GM18951 (cell line): ENCODE results near the gene RRAGC.

Experiments used
- POLR2A ChIP-seq: IDR thresholded peaks from 4 replicates; pipeline ENCODE4 v1.6.1; 2011; ENCODE audit warnings: mild to moderate bottlenecking; ENCODE audit not compliant: insufficient read length, insufficient read depth; ENCODE audit errors: extremely low read depth
- in situ Hi-C: fragments of 300-500 bp; cut with MboI; formaldehyde crosslinking; loops from one replicate; pipeline ENCODE4 v1.12.0; 2022; ENCODE audit warnings: low sequenced_read_pairs, mixed read lengths, inconsistent platforms; ENCODE audit not compliant: unreplicated experiment

Gene RRAGC

GRCh38 chr1:38817267-38818174 is 42.1 kb downstream of the RRAGC start:
- in situ Hi-C loops: loop anchor here (10.0 to 25.0 kb wide), 2 partner anchors 205 to 793 kb away; no protein-coding TSS in a partner anchor
- TF ChIP-seq POLR2A: no peak

DNA sequence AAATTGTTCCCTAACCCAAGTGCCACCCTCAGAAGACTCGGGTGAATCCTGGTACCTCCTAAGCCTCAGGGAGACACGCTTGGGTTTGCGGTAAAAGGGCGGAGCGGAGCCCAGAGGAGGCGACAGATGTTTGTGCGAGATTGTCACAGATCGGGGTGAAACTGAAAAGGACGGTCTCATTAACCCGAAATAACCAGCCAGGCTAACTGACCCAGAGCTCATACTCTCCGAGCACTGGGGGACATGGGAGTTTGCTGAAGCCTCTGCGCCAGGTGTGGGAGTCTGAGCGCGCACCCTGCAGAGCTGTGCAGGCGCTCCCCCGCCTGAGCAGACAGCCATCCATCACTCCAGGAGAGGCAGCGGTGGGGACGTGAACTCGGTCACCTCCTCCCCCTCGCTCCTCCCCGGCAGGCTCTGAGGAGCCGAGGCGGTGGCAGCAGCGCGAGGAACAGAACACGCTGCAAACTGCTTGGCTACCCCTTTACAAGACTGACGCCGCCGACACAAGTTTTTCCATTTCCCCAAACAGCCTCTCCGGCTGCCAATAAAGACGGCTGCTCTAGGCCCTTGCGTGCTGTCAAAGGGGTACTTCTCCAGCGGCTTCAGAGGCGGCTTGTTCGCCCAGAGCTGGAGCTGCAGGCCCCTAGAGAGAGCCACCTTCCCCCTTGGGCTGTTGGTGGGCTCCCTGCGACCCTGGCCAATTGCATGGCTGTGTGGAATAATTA is 43.5 kb downstream of the RRAGC start:
- TF ChIP-seq POLR2A: no peak
- in situ Hi-C loops: loop anchor here (10.0 to 25.0 kb wide), 2 partner anchors 204 to 791 kb away; no protein-coding TSS in a partner anchor

DNA sequence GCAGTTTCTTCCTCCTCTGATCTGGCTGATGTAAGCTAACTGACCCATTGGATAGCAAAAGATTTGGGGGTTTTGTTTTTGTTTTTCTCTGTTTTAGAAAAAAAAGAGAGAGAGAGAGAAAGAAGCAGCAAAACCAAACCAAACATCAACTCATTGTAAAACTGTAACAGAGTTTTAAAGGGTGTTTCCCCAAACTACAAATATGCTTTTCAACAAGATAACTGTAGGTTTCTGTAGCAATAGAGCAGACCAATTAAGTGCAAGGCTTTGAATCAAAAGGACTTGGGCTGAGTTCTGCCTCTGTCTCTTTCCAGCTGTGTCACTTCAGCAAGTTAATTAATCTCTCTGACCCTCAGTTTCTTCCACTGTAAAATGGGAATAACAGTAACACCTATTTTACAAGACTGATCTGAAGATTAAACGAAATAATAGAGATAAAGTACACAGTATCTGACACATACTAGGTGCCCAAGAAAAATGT is 44.5 kb downstream of the RRAGC start:
- in situ Hi-C loops: loop anchor here (10.0 to 25.0 kb wide), 2 partner anchors 203 to 790 kb away; no protein-coding TSS in a partner anchor
- no peak for TF ChIP-seq POLR2A

DNA sequence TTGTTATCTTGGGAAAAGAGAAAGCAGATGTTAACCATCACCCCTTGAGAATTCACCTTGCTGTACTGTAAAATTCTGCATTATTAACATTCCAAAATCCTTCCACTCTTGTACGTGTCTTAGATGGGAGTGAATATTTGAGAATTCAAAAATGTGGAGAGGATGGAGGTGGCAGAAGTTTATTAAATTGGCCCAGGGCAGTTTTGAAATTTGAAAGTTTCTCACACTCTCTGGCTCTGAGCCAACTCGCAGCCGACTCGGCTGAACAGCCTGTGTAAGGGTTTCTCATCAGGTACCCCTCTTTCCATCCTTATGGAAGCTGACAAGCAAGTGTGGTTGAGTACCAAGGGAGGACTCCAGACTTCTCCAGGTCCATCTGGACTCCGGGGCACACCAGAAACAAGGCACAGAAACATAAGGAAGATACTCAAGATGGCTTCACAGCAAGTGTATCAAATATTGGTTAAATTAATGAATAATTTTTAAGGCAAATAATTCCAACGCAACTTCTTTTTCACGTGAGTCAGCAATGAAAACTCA is 45.1 kb downstream of the RRAGC start:
- in situ Hi-C loops: loop anchor here (10.0 to 25.0 kb wide), 2 partner anchors 202 to 790 kb away; no protein-coding TSS in a partner anchor
- TF ChIP-seq POLR2A: no peak

GRCh38 chr1:38812981-38813380 is 46.6 kb downstream of the RRAGC start:
- in situ Hi-C loops: loop anchor here (10.0 to 25.0 kb wide), 2 partner anchors 201 to 788 kb away; no protein-coding TSS in a partner anchor
- TF ChIP-seq POLR2A: no peak

- in situ Hi-C loops: loop anchor here (10.0 to 25.0 kb wide), 2 partner anchors 199 to 787 kb away; no protein-coding TSS in a partner anchor
Observed at GRCh38 chr1:38811466-38811865, 48.1 kb downstream of the RRAGC start.

GRCh38 chr1:38806090-38806489 is 53.5 kb downstream of the RRAGC start:
- in situ Hi-C loops: loop anchor here (25.0 kb wide), 1 partner anchor 194 kb away; no protein-coding TSS in a partner anchor
- TF ChIP-seq POLR2A: no peak

DNA sequence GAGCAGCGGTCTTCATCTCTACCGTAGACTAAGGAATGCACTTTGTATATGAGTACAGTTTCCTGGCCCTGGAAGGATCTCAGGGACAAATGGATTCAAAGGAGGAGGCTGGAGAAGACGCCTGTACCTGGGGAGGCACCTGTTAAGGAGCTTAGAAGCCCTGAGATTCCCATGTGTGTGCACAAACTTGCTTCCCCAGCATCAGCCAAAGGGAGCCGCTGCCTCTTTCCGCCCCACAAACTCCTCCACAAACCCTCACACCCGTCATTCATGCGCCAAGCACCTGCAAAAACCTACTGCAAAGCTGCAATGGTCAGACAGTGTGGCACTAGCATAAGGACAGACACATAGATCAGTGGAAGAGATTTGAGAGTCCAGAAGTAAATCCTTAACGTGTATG is 54.5 kb downstream of the RRAGC start:
- in situ Hi-C loops: loop anchor here (25.0 kb wide), 1 partner anchor 193 kb away; no protein-coding TSS in a partner anchor
- no peak for TF ChIP-seq POLR2A

DNA sequence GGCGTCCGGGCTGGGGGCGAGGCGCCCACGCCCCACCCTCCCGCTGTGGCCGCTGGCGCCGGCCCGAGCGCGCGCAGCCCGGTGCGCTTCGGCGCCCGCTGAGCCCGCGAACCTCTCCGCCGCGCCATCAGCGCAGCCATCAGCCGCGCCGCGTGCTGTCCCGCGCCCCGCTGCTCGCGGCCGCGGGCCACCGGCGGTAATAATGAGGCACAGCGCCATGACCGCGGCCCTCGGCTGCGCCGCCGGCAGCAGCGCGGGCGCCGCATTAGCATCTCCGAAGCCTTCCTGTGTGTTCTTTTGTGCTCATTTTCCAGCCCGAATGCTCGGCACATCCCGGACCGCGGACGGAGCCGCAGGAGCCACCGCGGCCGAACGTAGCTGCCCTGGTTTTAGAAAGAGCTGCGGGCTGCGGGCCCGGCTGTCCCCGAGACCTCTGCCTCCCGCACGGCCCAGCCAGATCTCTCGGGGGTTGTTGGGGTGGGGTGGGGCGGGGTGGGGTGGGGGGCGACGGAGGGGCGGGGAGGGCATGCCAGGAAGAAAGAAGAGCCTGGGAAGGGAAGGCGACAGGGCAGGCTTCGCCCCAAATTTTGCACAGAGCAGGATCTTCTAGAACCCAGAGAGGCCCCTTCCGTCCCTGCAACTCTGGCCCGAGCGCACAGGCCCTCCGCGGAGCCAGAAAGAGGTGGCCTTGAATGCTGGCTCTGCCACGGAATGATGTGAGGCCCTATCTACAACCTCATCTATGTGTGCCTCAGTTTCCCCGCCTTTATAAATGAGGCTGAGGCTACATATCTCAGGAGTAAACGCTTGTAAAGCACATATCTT is 55.3 kb downstream of the RRAGC start:
- no peak for TF ChIP-seq POLR2A
- in situ Hi-C loops: loop anchor here (25.0 kb wide), 1 partner anchor 192 kb away; no protein-coding TSS in a partner anchor

DNA sequence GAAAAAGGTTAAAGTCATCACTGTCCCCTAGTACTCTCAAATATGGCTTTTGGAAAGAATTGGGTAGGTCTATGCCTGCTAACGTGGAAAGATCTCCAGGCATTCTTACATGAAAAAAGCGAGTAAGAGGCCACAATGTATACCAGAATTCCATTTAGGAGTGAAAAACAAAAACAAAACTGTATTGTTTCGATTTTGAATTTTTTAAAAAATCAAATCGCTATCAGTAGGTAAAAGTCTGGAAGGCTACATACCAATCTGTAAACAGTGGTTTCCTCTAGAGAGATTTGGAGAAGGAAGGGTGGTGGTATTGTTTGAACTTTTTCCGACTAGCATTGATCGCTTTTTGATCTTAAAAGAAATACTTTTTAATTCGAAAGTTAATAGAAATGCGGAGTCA is 55.9 kb downstream of the RRAGC start:
- TF ChIP-seq POLR2A: no peak
- in situ Hi-C loops: loop anchor here (25.0 kb wide), 1 partner anchor 191 kb away; no protein-coding TSS in a partner anchor

DNA sequence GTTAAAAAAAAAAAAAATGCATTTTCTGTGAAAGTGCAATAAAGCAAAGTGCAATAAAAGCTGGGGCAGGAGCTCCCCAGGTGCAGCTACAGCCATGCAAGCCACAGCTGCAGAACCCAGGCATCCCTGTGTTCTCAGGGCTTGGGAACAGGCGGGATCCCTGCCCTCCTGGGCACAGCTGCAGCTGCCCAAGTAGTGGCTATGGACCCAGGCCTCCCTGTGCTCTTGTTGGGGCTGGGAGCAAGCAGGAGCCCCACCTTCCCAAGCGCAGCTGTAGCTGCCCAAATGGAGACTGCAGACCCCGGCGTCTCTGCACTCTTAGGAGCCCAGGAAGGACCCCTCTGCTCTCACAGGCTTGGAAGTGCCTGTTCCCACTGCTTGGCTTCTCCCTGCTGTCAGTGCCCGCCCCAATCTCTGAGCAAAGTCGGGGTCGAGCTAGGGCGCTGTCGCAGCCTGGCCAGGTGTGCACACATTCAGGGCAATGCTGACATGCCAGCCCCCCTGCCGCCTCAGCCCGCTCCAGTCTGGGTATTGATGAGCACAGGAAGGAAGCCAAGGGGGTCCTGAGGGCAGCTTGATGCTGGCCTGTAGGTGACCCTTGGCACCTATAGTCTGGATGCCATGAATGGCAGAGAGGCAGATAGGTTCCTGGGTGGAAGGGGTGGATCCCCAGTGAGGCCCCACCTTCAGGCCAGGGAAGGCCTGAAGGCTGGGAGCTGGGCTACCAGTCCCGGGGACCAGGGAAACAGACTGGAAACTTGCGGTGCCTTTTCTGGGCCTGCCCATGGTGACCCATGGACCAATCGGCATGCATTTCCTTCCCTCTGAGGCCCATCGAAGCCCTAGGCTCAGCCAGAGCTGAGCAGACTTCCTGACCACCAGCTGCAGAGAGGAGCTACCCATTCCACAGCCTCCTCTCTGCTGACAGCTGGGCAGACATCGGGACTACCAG is 58.6 kb downstream of the RRAGC start:
- TF ChIP-seq POLR2A: no peak
- in situ Hi-C loops: loop anchor here (25.0 kb wide), 1 partner anchor 189 kb away; no protein-coding TSS in a partner anchor

- in situ Hi-C loops: no loop called here
- no peak for TF ChIP-seq POLR2A
Observed at GRCh38 chr1:38793299-38793698, 66.3 kb downstream of the RRAGC start.
